ENCODE data around the gene AP1G2. TPM values are rescaled to one million over a fixed set of nuclear protein-coding genes. Genes with fewer than 3 reads are reported as not detected.

AP1G2 gene
- total RNA-seq, 1 experiment from 2014 or later, result 155 TPM

DNA sequence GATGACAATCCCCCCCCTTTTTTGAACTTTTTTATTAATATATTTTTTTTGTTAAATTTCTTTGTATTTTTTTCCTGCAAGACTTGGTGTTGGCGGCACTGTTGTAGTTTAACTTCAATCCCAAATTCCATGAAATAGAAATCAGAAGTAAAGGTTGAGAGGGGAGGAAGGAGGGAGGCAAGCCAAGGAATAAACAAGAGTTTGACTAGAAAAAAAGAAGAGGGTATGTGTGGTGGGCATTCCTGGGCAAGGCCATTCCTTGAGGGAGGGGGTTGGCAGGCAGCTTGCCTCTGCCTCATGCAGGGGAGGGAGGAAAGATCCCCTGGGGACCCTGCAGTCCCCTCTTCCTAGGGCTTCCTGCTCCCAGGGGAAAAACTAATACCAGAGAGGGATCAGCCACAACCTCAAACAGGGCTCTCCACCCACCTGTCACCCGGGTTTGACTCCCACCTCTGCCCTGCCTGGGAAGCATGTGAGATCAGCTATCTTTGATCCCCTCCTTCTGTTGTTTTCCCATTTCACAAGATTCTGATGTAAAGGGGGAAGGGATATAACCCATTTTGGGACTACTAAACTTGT is 519 bp upstream of the AP1G2 start:
- TSS peak; percentile 72 for BruUV-seq (replicated peaks)
- Histone ChIP-seq H3K27me3 (ENCODE audit: insufficient read depth, low read length) (no peaks in the 10 kb centered on the region), H3K9ac (ENCODE audit: low read length) (peak overlapping the region; percentile 80), H3K79me2 (ENCODE audit: insufficient read depth, low read length) (peaks cover 10% of the 10 kb centered on the region; the same call in 1 of the 2 replicates), H3K36me3 (ENCODE audit: control insufficient read depth in 1 of 2, insufficient read depth in 2 of 2, low read length in 2 of 2) (peaks cover 0 to 6% of the 10 kb centered on the region in 2 experiments; a peak in 2 of 4 replicates), H3K4me2 (ENCODE audit: low read length) (peak overlapping the region; percentile 89), H4K20me1 (ENCODE audit: insufficient read depth) (no peaks in the 10 kb centered on the region), H3K4me1 (ENCODE audit: control insufficient read depth in 1 of 2, insufficient read depth in 2 of 2, low read length in 2 of 2) (peaks cover 26 to 34% of the 10 kb centered on the region in 2 experiments), H2AFZ (ENCODE audit: low read depth, low read length, poor library complexity, severe bottlenecking) (no peak overlapping the region), H3K27ac (ENCODE audit: low read depth, low read length) (peak overlapping the region; percentile 86), H3K9me2 (ENCODE audit: insufficient read depth) (no peaks in the 10 kb centered on the region), H3K9me3 (ENCODE audit: control insufficient read depth in 1 of 2, insufficient read depth in 1 of 2, low read depth in 1 of 2, low read length in 2 of 2) (no peaks in the 10 kb centered on the region), H3K4me3 (replicated peaks in 1 of 2; ENCODE audit: low read depth in 1 of 2, low read length in 2 of 2) (peak overlapping the region; percentile 85 to 88)
- POLR2A ChIA-PET, result no interaction called here
- RAD21 ChIA-PET (ENCODE audit: low non-redundant PET in 1 of 2, low total read pairs in 2 of 2, uncharacterized antibody in 2 of 2, unreplicated experiment in 2 of 2), result interaction anchor here in 1 of 2 experiments (0.7 kb wide), 1 partner anchor 65 kb away, joined by 3 read pairs; no protein-coding TSS in a partner anchor
- TF ChIP-seq POLR2AphosphoS5 (IDR thresholded peaks at IDR 0.05; ENCODE audit: low read depth, low read length), result no peak
- TF ChIP-seq ZFX (IDR thresholded peaks at IDR 0.05), result no peak
- no peak for TF ChIP-seq FOSL1 (IDR thresholded peaks at IDR 0.05; ENCODE audit: low read depth)
- no peak for TF ChIP-seq YY1 (IDR thresholded peaks at IDR 0.05; ENCODE audit: extremely low read depth, insufficient replicate concordance, low read depth, low read length)
- no peak for TF ChIP-seq EZH2 (IDR thresholded peaks at IDR 0.05)
- TF ChIP-seq REST (IDR thresholded peaks at IDR 0.05; ENCODE audit: low read depth), result no peak
- no peak for TF ChIP-seq POLR2A (IDR thresholded peaks at IDR 0.05; ENCODE audit: borderline replicate concordance, extremely low read depth, insufficient read depth, insufficient read length)
- no peak for TF ChIP-seq CTCF (IDR thresholded peaks at IDR 0.05 in 2 of 3, conservative IDR thresholded peaks at IDR 0.05 in 1 of 3; ENCODE audit: borderline replicate concordance in 1 of 3, insufficient read depth in 1 of 3, low read depth in 2 of 3, low read length in 2 of 3)
- TF ChIP-seq ELF1 (IDR thresholded peaks at IDR 0.05; ENCODE audit: borderline replicate concordance, low read depth), result no peak
- TF ChIP-seq EZH2phosphoT487 (IDR thresholded peaks at IDR 0.05; ENCODE audit: borderline replicate concordance), result no peak
- TF ChIP-seq, protein P1, sequence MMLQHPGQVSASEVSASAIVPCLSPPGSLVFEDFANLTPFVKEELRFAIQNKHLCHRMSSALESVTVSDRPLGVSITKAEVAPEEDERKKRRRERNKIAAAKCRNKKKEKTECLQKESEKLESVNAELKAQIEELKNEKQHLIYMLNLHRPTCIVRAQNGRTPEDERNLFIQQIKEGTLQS (IDR thresholded peaks at IDR 0.05), result no peak
- no peak for TF ChIP-seq MAX (IDR thresholded peaks at IDR 0.05)
- TF ChIP-seq JUND (IDR thresholded peaks at IDR 0.05), result no peak
- TF ChIP-seq RAD21 (IDR thresholded peaks at IDR 0.05; ENCODE audit: low read depth), result no peak
- no peak for TF ChIP-seq ZNF274 (IDR thresholded peaks at IDR 0.05; ENCODE audit: low read depth, low read length)
- CTCF ChIA-PET, result interaction anchor here (1.4 to 3.6 kb wide), 4 partner anchors 10 to 343 kb away, joined by 4 to 21 read pairs (median 8); no protein-coding TSS in a partner anchor
- intact Hi-C loops (cut with micrococcal nuclease), result no loop called here
- no peak for ATAC-seq
- no peak for DNase-seq (ENCODE audit: low read depth, low spot score)
